GM10248 (cell line): Measurements from ENCODE around the gene HSP90AB1.

Experiments
- CTCF ChIA-PET: fragments of 300-600 bp; sonication (Branson Sonifier 250); formaldehyde crosslinking; extraction: SDS; loops from one replicate; lab custom pipeline; 2021; ENCODE audit warnings: antibody characterized with exemption; lab: Yijun Ruan, JAX
- POLR2A ChIA-PET: fragments of 350-650 bp; sonication (Branson Sonifier 250); formaldehyde crosslinking; extraction: SDS; loops from one replicate; lab custom pipeline; 2020; ENCODE audit warnings: antibody characterized with exemption; lab: Yijun Ruan, JAX
- DNase-seq: peaks from one replicate; pipeline ENCODE4 v3.0.0; 2012; ENCODE audit errors: extremely low spot score
- CTCF ChIP-seq: IDR thresholded peaks from 2 replicates; pipeline ENCODE4 v1.5.1; 2012; ENCODE audit warnings: mild to moderate bottlenecking, low read depth; ENCODE audit errors: extremely low read depth, missing control alignments, control extremely low read depth

HSP90AB1 gene

GRCh38 chr6:44258921-44259320 is 12.0 kb downstream of the HSP90AB1 start:
- no peak for TF ChIP-seq CTCF
- ChIA-PET POLR2A (no interaction called here), CTCF (interaction anchor here (0.9 to 1.0 kb wide), 3 partner anchors 17 to 47 kb away, joined by 3 to 4 read pairs (median 3); no protein-coding TSS in a partner anchor)
- no peak for DNase-seq

GRCh38 chr6:44260011-44260410 is 13.1 kb downstream of the HSP90AB1 start:
- TF ChIP-seq CTCF = no peak
- ChIA-PET POLR2A (no interaction called here), CTCF (no interaction called here)
- DNase-seq = no peak

GRCh38 chr6:44260451-44261297 is 13.8 kb downstream of the HSP90AB1 start:
- POLR2A ChIA-PET = interaction anchor here (0.5 to 2.7 kb wide), 3 partner anchors 9 to 16 kb away, joined by 9 to 19 read pairs (median 9); partner anchors contain the start of gene HSP90AB1
- no peak for TF ChIP-seq CTCF
- peak; percentile 61 for DNase-seq
- CTCF ChIA-PET = interaction anchor here (1.7 kb wide), 1 partner anchor 23 kb away, joined by 5 read pairs; no protein-coding TSS in a partner anchor

- POLR2A ChIA-PET = interaction anchor here (0.6 to 2.7 kb wide), 3 partner anchors 10 to 15 kb away, joined by 3 to 19 read pairs (median 9); partner anchors contain the start of gene HSP90AB1
- CTCF ChIA-PET = interaction anchor here (1.3 to 2.0 kb wide), 7 partner anchors 9 to 164 kb away, joined by 3 to 16 read pairs (median 6); partner anchors contain the start of genes AARS2 and HSP90AB1
- no peak for DNase-seq
- TF ChIP-seq CTCF = no peak
Observed at GRCh38 chr6:44261581-44261980, 14.7 kb downstream of the HSP90AB1 start.

- CTCF ChIA-PET = interaction anchor here (0.8 to 2.0 kb wide), 11 partner anchors 10 to 188 kb away, joined by 3 to 16 read pairs (median 5); partner anchors contain the start of genes AARS2 and HSP90AB1
- DNase-seq = no peak
- no peak for TF ChIP-seq CTCF
- POLR2A ChIA-PET = interaction anchor here (0.6 to 2.7 kb wide), 4 partner anchors 11 to 488 kb away, joined by 3 to 19 read pairs (median 6); partner anchors contain the start of gene HSP90AB1
Observed at GRCh38 chr6:44262467-44263353, 15.8 kb downstream of the HSP90AB1 start.
